ENCODE data around the gene XPO4. TPM values are rescaled to one million over a fixed set of nuclear protein-coding genes. Genes with fewer than 3 reads are reported as not detected.
"Not testable (repeated sequence)": the region's sequence is repeated elsewhere in the genome, so short reads cannot be mapped to it uniquely, and the experiment has no call there.

The XPO4 gene
- polyA plus RNA-seq, 1 donor = 11.7 TPM

- DNase-seq; H3K36me3 ChIP-seq (ENCODE audit: control insufficient read depth, insufficient read depth, low read length); H3K9me3 ChIP-seq (ENCODE audit: control insufficient read depth, low read depth, low read length); H3K4me3 ChIP-seq (ENCODE audit: low read length); H3K27me3 ChIP-seq (ENCODE audit: control insufficient read depth, insufficient read depth, low read length); H3K4me1 ChIP-seq (ENCODE audit: control insufficient read depth, insufficient read depth, low read length); H3K27ac ChIP-seq (ENCODE audit: low read length): not testable (repeated sequence)
- WGBS (ENCODE audit: insufficient coverage, low lambda C conversion rate) = no CpG with 5 or more reads among the region's 13 CpGs
Measured at GRCh38 chr13:20925395-20925790, 22.8 kb upstream of the XPO4 start.

GRCh38 chr13:20924758-20925394 lies 22.3 kb upstream of the XPO4 start:
- no peak overlapping the region for H3K27ac ChIP-seq (ENCODE audit: low read length)
- H3K4me3 ChIP-seq (ENCODE audit: low read length) = no peak overlapping the region
- 0% methylated on average over 1 of the region's 3 CpGs for WGBS (ENCODE audit: insufficient coverage, low lambda C conversion rate)
- no peaks in the 10 kb centered on the region for H3K36me3 ChIP-seq (ENCODE audit: control insufficient read depth, insufficient read depth, low read length)
- H3K4me1 ChIP-seq (ENCODE audit: control insufficient read depth, insufficient read depth, low read length) = no peaks in the 10 kb centered on the region
- no peaks in the 10 kb centered on the region for H3K9me3 ChIP-seq (ENCODE audit: control insufficient read depth, low read depth, low read length)
- peak; percentile 51 to 65 for DNase-seq
- H3K27me3 ChIP-seq (ENCODE audit: control insufficient read depth, insufficient read depth, low read length) = no peaks in the 10 kb centered on the region

- Histone ChIP-seq H3K27ac (ENCODE audit: low read length) (no peak overlapping the region), H3K36me3 (ENCODE audit: control insufficient read depth, insufficient read depth, low read length) (no peaks in the 10 kb centered on the region), H3K27me3 (ENCODE audit: control insufficient read depth, insufficient read depth, low read length) (no peaks in the 10 kb centered on the region), H3K4me3 (ENCODE audit: low read length) (no peak overlapping the region), H3K4me1 (ENCODE audit: control insufficient read depth, insufficient read depth, low read length) (no peaks in the 10 kb centered on the region), H3K9me3 (ENCODE audit: control insufficient read depth, low read depth, low read length) (no peaks in the 10 kb centered on the region)
- DNase-seq = no peak
- WGBS (ENCODE audit: insufficient coverage, low lambda C conversion rate) = no CpG with 5 or more reads among the region's 4 CpGs
Measured at GRCh38 chr13:20923272-20923671, 20.7 kb upstream of the XPO4 start.

- DNase-seq = no peak
- Histone ChIP-seq H3K27ac (ENCODE audit: low read length) (no peak overlapping the region), H3K4me1 (ENCODE audit: control insufficient read depth, insufficient read depth, low read length) (no peaks in the 10 kb centered on the region), H3K4me3 (ENCODE audit: low read length) (no peak overlapping the region), H3K36me3 (ENCODE audit: control insufficient read depth, insufficient read depth, low read length) (no peaks in the 10 kb centered on the region), H3K9me3 (ENCODE audit: control insufficient read depth, low read depth, low read length) (no peaks in the 10 kb centered on the region), H3K27me3 (ENCODE audit: control insufficient read depth, insufficient read depth, low read length) (no peaks in the 10 kb centered on the region)
- WGBS (ENCODE audit: insufficient coverage, low lambda C conversion rate) = no CpG with 5 or more reads among the region's 4 CpGs
Measured at GRCh38 chr13:20921572-20921971, 19.0 kb upstream of the XPO4 start.

- H3K4me3 ChIP-seq (ENCODE audit: low read length); H3K9me3 ChIP-seq (ENCODE audit: control insufficient read depth, low read depth, low read length); H3K27ac ChIP-seq (ENCODE audit: low read length); H3K27me3 ChIP-seq (ENCODE audit: control insufficient read depth, insufficient read depth, low read length); H3K36me3 ChIP-seq (ENCODE audit: control insufficient read depth, insufficient read depth, low read length); DNase-seq; H3K4me1 ChIP-seq (ENCODE audit: control insufficient read depth, insufficient read depth, low read length): not testable (repeated sequence)
- 83% methylated on average over 1 of the region's 6 CpGs for WGBS (ENCODE audit: insufficient coverage, low lambda C conversion rate)
Measured at GRCh38 chr13:20915676-20916075, 13.1 kb upstream of the XPO4 start.

GRCh38 chr13:20911037-20911436 lies 8.5 kb upstream of the XPO4 start:
- no peaks in the 10 kb centered on the region for H3K4me1 ChIP-seq (ENCODE audit: control insufficient read depth, insufficient read depth, low read length)

GRCh38 chr13:20908714-20909497 lies 6.4 kb upstream of the XPO4 start:
- no peaks in the 10 kb centered on the region for H3K36me3 ChIP-seq (ENCODE audit: control insufficient read depth, insufficient read depth, low read length)
- H3K4me3 ChIP-seq (ENCODE audit: low read length) = no peak overlapping the region
- WGBS (ENCODE audit: insufficient coverage, low lambda C conversion rate) = 33% methylated on average over 1 of the region's 6 CpGs
- no peaks in the 10 kb centered on the region for H3K4me1 ChIP-seq (ENCODE audit: control insufficient read depth, insufficient read depth, low read length)
- no peak overlapping the region for H3K27ac ChIP-seq (ENCODE audit: low read length)
- DNase-seq = no peak
- H3K27me3 ChIP-seq (ENCODE audit: control insufficient read depth, insufficient read depth, low read length) = peaks cover 2% of the 10 kb centered on the region
- no peaks in the 10 kb centered on the region for H3K9me3 ChIP-seq (ENCODE audit: control insufficient read depth, low read depth, low read length)

More at GRCh38 chr13:20911037-20911436, 8.5 kb upstream of the XPO4 start:
- no peak for DNase-seq
- no peaks in the 10 kb centered on the region for H3K36me3 ChIP-seq (ENCODE audit: control insufficient read depth, insufficient read depth, low read length)
- no peaks in the 10 kb centered on the region for H3K9me3 ChIP-seq (ENCODE audit: control insufficient read depth, low read depth, low read length)
- WGBS (ENCODE audit: insufficient coverage, low lambda C conversion rate) = 100% methylated on average over 1 of the region's 6 CpGs
- H3K27ac ChIP-seq (ENCODE audit: low read length) = no peak overlapping the region
- peaks cover 2% of the 10 kb centered on the region for H3K27me3 ChIP-seq (ENCODE audit: control insufficient read depth, insufficient read depth, low read length)
- no peak overlapping the region for H3K4me3 ChIP-seq (ENCODE audit: low read length)

GRCh38 chr13:20904908-20905307 lies 2.4 kb upstream of the XPO4 start:
- Histone ChIP-seq H3K4me3 (ENCODE audit: low read length) (no peak overlapping the region), H3K36me3 (ENCODE audit: control insufficient read depth, insufficient read depth, low read length) (no peaks in the 10 kb centered on the region), H3K27ac (ENCODE audit: low read length) (no peak overlapping the region), H3K4me1 (ENCODE audit: control insufficient read depth, insufficient read depth, low read length) (peaks cover 4% of the 10 kb centered on the region), H3K9me3 (ENCODE audit: control insufficient read depth, low read depth, low read length) (no peaks in the 10 kb centered on the region), H3K27me3 (ENCODE audit: control insufficient read depth, insufficient read depth, low read length) (peaks cover 2% of the 10 kb centered on the region)
- no peak for DNase-seq

- peak overlapping the region; percentile 71 for H3K4me3 ChIP-seq (ENCODE audit: low read length)
- H3K27ac ChIP-seq (ENCODE audit: low read length) = no peak overlapping the region
- H3K9me3 ChIP-seq (ENCODE audit: control insufficient read depth, low read depth, low read length) = no peaks in the 10 kb centered on the region
- no peaks in the 10 kb centered on the region for H3K27me3 ChIP-seq (ENCODE audit: control insufficient read depth, insufficient read depth, low read length)
- DNase-seq = no peak
- 0% methylated on average over 2 of the region's 14 CpGs for WGBS (ENCODE audit: insufficient coverage, low lambda C conversion rate)
- H3K4me1 ChIP-seq (ENCODE audit: control insufficient read depth, insufficient read depth, low read length) = peaks cover 4% of the 10 kb centered on the region
- peaks cover 5% of the 10 kb centered on the region for H3K36me3 ChIP-seq (ENCODE audit: control insufficient read depth, insufficient read depth, low read length)
Measured at GRCh38 chr13:20903164-20903475, 574 bp upstream of the XPO4 start.

GRCh38 chr13:20901668-20902437 lies 693 bp downstream of the XPO4 start:
- DNase-seq = peak; percentile 49 to 69
- no peaks in the 10 kb centered on the region for H3K9me3 ChIP-seq (ENCODE audit: control insufficient read depth, low read depth, low read length)
- peaks cover 4% of the 10 kb centered on the region for H3K4me1 ChIP-seq (ENCODE audit: control insufficient read depth, insufficient read depth, low read length)
- peak overlapping the region; percentile 99 for H3K4me3 ChIP-seq (ENCODE audit: low read length)
- H3K27ac ChIP-seq (ENCODE audit: low read length) = peak overlapping the region; percentile 92
- no peaks in the 10 kb centered on the region for H3K27me3 ChIP-seq (ENCODE audit: control insufficient read depth, insufficient read depth, low read length)
- 17% methylated on average over 3 of the region's 21 CpGs for WGBS (ENCODE audit: insufficient coverage, low lambda C conversion rate)
- peaks cover 5% of the 10 kb centered on the region for H3K36me3 ChIP-seq (ENCODE audit: control insufficient read depth, insufficient read depth, low read length)

Measured in large intestine (tissue), 3 donors.